GM12874 (cell line): ENCODE results near the gene TIFAB.

ENCODE experiments used
- TF ChIP-seq, protein P1 (sequence below): IDR thresholded peaks from 2 replicates; pipeline ENCODE4 v1.5.1; 2011; ENCODE audit warnings: low read depth, mild to moderate bottlenecking, control low read depth, low read length, moderate library complexity; ENCODE audit not compliant: insufficient read depth

Gene TIFAB

DNA sequence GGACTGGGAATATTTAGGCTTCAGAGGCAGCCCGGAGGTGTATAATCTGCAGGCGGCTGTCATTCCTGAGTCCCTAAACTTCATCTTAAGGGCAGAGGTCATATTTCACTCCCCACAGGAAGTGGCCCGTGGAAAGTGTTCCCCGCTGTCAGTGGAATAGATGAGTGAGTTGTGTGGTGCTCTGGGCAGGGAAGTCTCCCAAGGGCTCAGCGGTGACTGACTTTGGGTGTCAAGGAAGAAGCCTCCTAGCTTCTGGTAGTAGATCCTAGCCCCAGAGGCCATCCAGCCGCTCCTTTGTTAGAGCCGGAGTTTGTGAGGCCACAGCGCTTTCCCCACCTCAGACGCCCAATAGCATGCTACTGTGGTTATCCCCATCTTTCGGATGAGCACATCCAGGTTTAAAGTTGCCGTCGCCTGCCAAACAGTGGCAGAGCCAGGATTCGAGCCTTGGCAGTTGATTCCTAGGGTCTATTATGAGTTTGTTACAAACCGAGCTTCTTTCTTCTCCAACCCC lies 38.9 kb upstream of the TIFAB start:
- TF ChIP-seq, protein P1, sequence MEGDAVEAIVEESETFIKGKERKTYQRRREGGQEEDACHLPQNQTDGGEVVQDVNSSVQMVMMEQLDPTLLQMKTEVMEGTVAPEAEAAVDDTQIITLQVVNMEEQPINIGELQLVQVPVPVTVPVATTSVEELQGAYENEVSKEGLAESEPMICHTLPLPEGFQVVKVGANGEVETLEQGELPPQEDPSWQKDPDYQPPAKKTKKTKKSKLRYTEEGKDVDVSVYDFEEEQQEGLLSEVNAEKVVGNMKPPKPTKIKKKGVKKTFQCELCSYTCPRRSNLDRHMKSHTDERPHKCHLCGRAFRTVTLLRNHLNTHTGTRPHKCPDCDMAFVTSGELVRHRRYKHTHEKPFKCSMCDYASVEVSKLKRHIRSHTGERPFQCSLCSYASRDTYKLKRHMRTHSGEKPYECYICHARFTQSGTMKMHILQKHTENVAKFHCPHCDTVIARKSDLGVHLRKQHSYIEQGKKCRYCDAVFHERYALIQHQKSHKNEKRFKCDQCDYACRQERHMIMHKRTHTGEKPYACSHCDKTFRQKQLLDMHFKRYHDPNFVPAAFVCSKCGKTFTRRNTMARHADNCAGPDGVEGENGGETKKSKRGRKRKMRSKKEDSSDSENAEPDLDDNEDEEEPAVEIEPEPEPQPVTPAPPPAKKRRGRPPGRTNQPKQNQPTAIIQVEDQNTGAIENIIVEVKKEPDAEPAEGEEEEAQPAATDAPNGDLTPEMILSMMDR, result no peak

DNA sequence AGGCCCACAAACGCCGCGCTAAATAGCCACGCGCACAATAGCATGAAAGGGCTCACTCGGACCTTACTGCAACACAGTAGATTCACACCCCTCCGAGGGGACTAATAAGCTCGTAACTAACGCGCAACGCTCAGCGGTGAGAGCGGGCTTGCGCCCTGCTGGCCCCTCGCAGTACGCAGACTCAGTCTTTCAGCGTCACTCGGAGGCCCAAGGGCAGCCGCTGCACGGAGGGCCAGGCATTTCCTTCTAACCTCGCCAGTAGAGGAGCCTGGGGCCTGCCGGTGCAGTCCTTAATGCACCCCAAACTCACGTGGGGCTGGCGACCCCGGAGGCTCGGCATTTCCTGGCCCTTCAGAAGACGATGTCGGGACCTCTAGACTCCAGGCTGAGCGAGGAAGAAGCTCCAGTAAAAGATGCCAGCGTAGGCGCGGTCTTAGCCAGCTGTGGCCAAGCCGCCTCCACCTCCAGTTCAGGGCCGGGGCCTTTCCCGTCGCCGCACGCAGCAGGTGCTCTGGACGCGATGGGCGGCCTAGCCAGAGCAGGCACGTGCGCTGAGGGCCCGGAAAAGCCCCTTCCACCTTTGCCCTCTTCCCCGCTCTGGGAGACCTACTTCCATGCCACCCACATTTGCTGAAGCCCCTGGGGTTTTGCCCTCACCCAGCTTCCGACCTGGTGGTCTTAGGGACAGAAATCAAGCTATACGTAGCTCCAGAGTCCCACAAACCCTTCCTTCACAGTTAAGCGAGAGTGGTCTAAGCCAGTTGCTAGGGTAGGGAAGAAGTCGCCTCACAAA lies 38.3 kb upstream of the TIFAB start:
- TF ChIP-seq, protein P1, result no peak

DNA sequence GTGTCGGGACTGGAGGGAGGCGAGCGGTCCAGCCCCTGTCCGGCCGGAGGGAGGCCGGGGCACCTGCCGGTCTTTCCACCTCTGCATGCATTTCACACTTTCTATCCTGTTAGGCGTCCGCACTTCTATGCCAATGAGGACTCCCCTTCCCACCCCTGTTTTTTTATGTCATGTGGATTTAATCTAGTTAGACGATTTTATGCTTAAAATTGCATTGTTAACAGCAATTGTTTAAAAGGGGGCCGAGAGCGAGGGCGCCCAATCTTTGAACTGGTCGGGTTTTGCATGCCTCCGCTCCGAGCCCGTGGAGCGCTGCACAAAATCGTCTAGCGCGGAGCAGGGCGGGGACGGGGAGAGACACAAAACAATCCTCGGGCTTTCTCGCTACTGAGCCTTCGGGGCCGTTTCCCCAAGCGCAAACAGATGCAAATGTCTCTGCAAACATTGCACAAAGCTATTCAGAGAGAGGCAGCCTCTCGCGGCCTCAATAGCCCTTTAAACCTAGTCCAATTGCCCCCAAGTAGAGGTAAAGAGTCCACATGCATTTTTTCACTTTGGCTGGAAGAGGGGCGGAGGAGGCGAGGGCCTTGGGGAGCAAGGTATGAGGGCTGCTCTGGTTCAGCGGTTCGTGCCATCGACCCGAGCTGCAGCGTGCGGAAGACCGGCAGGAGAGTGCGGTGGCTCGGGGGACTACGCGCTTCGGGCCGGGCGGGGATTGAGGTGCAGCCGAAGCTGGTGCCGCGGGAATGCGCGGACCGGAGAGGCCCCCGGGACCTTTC lies 37.5 kb upstream of the TIFAB start:
- TF ChIP-seq, protein P1, result no peak

DNA sequence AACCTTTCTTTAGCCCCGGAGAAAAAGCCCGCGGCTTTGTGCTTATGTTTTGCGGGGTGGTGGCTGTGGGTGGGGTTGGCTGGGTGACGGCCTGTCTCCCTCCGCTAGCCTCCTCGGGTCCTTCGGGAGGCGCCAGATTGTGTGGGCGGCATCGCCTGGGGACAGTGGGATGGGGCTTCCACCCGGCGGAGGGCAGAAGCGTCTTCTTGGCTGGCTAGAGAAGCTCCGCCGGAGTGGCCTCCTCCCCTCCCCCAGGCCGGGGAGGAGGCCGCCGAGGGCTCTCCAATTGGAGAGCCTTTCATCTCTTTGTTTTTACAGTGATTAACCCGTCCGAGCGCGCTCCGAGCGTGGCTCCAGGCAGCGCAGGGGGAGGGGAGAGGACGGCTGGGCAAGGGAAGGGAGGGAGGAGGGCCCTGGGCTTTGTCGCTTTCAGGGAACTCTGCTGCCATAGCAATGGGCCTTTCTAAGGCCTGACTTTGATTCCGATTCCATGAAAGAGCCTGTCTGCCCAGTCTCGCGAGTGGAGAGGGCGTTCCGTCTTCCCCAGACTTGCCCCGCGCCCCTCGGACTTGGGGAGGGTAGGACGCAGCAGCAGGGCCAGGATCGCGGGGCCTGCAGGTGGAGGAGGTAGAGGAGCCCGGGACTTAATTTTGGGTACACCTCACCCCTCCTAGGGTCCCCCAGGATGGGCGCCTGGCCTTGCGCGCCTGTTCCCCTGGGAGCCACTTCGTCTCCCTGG lies 36.7 kb upstream of the TIFAB start:
- TF ChIP-seq, protein P1, result no peak

DNA sequence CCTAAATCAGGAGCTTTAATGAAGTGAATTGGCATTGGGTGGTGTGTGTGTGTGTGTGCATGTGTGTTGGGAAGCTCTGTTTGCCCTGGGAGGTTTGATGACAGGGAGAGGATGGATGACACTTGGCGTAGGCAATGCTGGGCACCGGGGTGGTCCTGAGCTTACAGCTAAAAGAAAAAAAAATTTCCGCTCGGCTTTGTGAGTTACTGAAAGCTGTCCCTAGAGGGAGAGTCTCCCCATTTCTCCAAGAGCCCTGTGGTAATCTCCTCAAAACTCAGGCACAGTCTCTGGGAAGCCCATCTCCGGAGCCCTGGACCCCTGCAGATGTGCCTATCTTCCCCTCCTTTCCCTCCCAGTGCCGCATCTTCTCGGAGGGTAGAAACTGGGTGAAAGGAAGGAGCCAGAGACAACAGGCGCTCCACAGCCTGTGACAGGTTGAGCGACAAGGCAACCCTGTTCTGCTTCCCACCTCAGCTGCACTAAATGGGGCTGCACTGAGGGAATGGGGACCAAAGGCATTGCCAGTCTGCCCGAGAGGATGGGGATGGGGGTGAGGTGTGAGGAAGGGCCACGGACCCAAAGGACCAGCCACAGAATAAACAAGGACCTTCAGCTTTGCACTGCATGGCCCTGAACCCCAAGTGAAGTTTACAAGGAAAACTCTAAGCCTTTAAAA lies 35.8 kb upstream of the TIFAB start:
- TF ChIP-seq, protein P1, result no peak

DNA sequence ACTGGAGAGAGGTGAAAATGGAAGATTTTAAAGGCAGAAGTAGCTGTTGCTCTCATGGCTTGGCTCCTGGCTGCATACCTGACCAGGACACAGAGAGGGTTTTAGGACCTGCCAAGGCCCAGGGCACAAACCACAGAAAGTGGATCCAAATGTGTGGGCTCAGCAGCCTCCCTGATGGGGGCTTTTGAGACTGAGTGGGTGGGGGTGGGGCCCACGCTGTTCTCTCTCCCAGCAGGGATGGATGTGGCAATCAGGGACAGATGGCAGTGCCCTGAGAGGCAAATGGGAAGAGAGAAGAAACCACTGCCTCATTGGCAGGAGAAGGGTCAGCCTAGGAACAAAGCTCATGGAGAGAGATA lies 34.9 kb upstream of the TIFAB start:
- TF ChIP-seq, protein P1, result no peak
